Glutamatergic neuron (in vitro differentiated cells): Measurements from ENCODE around the gene NOS1AP. TPM values are rescaled to one million over a fixed set of nuclear protein-coding genes. Genes with fewer than 3 reads are reported as not detected.
"Not testable (repeated sequence)": the region's sequence is repeated elsewhere in the genome, so short reads cannot be mapped to it uniquely, and the experiment has no call there.

Source experiments
- DNase-seq: peaks from one replicate; pipeline ENCODE4 v3.0.0; 2022
- H3K27ac Mint-ChIP-seq: one replicate; pipeline ENCODE4 v1.8.0; 2020; ENCODE audit warnings: mild to moderate bottlenecking, mixed read lengths, inconsistent platforms; ENCODE audit not compliant: unreplicated experiment
- H3K27me3 Mint-ChIP-seq: one replicate; pipeline ENCODE4 v1.8.0; 2020; ENCODE audit warnings: mild to moderate bottlenecking, moderate library complexity, mixed read lengths, inconsistent platforms; ENCODE audit not compliant: unreplicated experiment
- H3K36me3 Mint-ChIP-seq: one replicate; pipeline ENCODE4 v1.8.0; 2020; ENCODE audit warnings: mild to moderate bottlenecking, mixed read lengths, inconsistent platforms; ENCODE audit not compliant: unreplicated experiment
- H3K4me1 Mint-ChIP-seq: one replicate; pipeline ENCODE4 v1.8.0; 2020; ENCODE audit warnings: mild to moderate bottlenecking, low read depth, mixed read lengths, inconsistent platforms; ENCODE audit not compliant: unreplicated experiment
- H3K4me3 Mint-ChIP-seq: one replicate; pipeline ENCODE4 v1.8.0; 2020; ENCODE audit warnings: mild to moderate bottlenecking, mixed read lengths, inconsistent platforms; ENCODE audit not compliant: unreplicated experiment
- H3K9me3 Mint-ChIP-seq: one replicate; pipeline ENCODE4 v1.8.0; 2020; ENCODE audit warnings: mild to moderate bottlenecking, moderate library complexity, mixed read lengths, inconsistent platforms; ENCODE audit not compliant: unreplicated experiment
- CTCF ChIP-seq: fragments of 200-600 bp; sonication (generic); IDR thresholded peaks from one replicate; pipeline ENCODE4 v1.5.0; 2021; ENCODE audit not compliant: partially characterized antibody, unreplicated experiment
- total RNA-seq: library from RNA; stranded (reverse); fragmentation: NEBNext Ultra II Directional; extraction: Animal tissue kit (Norgen Biotek cat#: 25700); gene quantifications from one replicate; pipeline ENCODE4 v1.2.1, GENCODE V29; 2021; ENCODE audit not compliant: unreplicated experiment

The NOS1AP gene
- total RNA-seq, 1 donor from 2014 or later: 12.7 TPM

GRCh38 chr1:162065016-162065415 is 4.5 kb upstream of the NOS1AP start:
- H3K27ac Mint-ChIP-seq: no peak overlapping the region
- H3K36me3 Mint-ChIP-seq: no peaks in the 10 kb centered on the region
- H3K9me3 Mint-ChIP-seq: no peaks in the 10 kb centered on the region
- no peak for TF ChIP-seq CTCF
- H3K4me3 Mint-ChIP-seq: no peak overlapping the region
- H3K4me1 Mint-ChIP-seq: peaks cover 12% of the 10 kb centered on the region
- no peak for DNase-seq
- no peaks in the 10 kb centered on the region for H3K27me3 Mint-ChIP-seq

- H3K36me3 Mint-ChIP-seq, H3K27ac Mint-ChIP-seq, DNase-seq, H3K4me3 Mint-ChIP-seq, H3K27me3 Mint-ChIP-seq, H3K9me3 Mint-ChIP-seq: not testable (repeated sequence)
- H3K4me1 Mint-ChIP-seq: peaks cover 14% of the 10 kb centered on the region
Observed at GRCh38 chr1:162066836-162067235, 2.7 kb upstream of the NOS1AP start.

- no peak for DNase-seq
- Mint-ChIP-seq H3K36me3 (no peaks in the 10 kb centered on the region), H3K27ac (no peak overlapping the region), H3K4me3 (no peak overlapping the region), H3K27me3 (peaks cover 4% of the 10 kb centered on the region), H3K4me1 (peaks cover 9% of the 10 kb centered on the region), H3K9me3 (no peaks in the 10 kb centered on the region)
- TF ChIP-seq CTCF: no peak
Observed at GRCh38 chr1:162067466-162067865, 2.0 kb upstream of the NOS1AP start.

GRCh38 chr1:162068301-162068700 is 1.2 kb upstream of the NOS1AP start:
- peaks cover 2% of the 10 kb centered on the region for H3K4me1 Mint-ChIP-seq
- H3K27me3 Mint-ChIP-seq: peaks cover 4% of the 10 kb centered on the region
- H3K9me3 Mint-ChIP-seq: no peaks in the 10 kb centered on the region
- DNase-seq: no peak
- TF ChIP-seq CTCF: no peak
- H3K36me3 Mint-ChIP-seq: no peaks in the 10 kb centered on the region
- H3K4me3 Mint-ChIP-seq: no peak overlapping the region
- no peak overlapping the region for H3K27ac Mint-ChIP-seq

GRCh38 chr1:162070094-162070748 is 730 bp downstream of the NOS1AP start:
- peak overlapping the region; percentile 60 for H3K4me3 Mint-ChIP-seq
- H3K4me1 Mint-ChIP-seq: peaks cover 2% of the 10 kb centered on the region
- peaks cover 4% of the 10 kb centered on the region for H3K27me3 Mint-ChIP-seq
- H3K9me3 Mint-ChIP-seq: no peaks in the 10 kb centered on the region
- no peak for DNase-seq
- no peak for TF ChIP-seq CTCF
- no peak overlapping the region for H3K27ac Mint-ChIP-seq
- no peaks in the 10 kb centered on the region for H3K36me3 Mint-ChIP-seq
